ENCODE results near the gene VRK3.

DNA sequence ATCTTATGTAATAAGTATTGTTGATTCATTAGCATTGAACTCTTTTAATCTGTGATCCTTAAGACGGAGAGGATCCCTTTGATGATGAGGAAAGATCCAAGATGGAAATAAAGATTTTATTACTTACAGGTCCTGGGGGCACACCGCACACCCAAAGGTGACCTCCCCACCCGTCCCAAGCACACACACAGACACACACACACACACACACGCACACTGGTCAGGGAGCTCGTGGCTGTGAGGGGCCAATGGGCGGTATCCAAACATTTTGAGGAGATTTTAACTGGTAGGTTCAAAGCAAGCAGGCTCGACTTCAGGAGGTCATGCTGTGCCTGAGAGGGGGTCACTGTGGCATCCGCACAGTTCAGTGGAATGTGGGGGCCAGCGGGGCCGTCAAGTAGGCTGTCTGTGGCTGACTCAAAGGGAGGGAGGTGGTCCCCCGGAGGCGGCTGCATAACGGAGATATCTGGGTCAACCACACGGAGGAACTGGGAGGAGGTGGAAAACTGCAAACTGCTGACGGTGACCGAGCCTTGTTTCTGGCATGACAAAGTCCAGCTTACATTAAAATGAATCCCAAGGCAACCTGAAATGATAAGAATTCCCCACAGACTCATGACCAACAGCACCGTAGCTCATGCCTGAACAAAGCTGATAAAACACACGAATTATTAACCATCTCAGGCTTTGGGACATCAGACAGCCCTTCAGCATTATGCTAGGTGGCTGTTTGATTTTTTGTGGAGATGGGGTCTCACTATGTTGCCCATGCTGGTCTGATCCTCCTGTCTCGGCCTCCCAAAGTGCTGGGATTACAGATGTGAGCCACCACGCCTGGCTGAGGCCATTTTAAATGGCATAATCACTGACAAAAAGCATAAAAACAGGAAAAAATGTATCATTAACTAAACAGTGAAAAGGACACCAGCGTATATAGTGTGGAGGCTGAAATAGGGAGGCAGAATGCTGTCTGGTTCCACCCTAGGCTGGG, 43.3 kb downstream of the VRK3 start:
- no peak for TF ChIP-seq POLR2A (IDR thresholded peaks at IDR 0.05)
- TF ChIP-seq, protein P1, sequence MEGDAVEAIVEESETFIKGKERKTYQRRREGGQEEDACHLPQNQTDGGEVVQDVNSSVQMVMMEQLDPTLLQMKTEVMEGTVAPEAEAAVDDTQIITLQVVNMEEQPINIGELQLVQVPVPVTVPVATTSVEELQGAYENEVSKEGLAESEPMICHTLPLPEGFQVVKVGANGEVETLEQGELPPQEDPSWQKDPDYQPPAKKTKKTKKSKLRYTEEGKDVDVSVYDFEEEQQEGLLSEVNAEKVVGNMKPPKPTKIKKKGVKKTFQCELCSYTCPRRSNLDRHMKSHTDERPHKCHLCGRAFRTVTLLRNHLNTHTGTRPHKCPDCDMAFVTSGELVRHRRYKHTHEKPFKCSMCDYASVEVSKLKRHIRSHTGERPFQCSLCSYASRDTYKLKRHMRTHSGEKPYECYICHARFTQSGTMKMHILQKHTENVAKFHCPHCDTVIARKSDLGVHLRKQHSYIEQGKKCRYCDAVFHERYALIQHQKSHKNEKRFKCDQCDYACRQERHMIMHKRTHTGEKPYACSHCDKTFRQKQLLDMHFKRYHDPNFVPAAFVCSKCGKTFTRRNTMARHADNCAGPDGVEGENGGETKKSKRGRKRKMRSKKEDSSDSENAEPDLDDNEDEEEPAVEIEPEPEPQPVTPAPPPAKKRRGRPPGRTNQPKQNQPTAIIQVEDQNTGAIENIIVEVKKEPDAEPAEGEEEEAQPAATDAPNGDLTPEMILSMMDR (IDR thresholded peaks at IDR 0.05), result no peak

All from testis (tissue), 2 donors.